ENCODE measurements around the gene PRKACB. TPM values are rescaled to one million over a fixed set of nuclear protein-coding genes. Genes with fewer than 3 reads are reported as not detected.
"Not testable (repeated sequence)": the region's sequence is repeated elsewhere in the genome, so short reads cannot be mapped to it uniquely, and the experiment has no call there.

PRKACB gene
- total and polyA plus RNA-seq, 2 of the 8 experiments (the other 6 are each of a cell fraction or from before 2014, with no cell fraction given): 7.8 to 31.0 TPM

DNA sequence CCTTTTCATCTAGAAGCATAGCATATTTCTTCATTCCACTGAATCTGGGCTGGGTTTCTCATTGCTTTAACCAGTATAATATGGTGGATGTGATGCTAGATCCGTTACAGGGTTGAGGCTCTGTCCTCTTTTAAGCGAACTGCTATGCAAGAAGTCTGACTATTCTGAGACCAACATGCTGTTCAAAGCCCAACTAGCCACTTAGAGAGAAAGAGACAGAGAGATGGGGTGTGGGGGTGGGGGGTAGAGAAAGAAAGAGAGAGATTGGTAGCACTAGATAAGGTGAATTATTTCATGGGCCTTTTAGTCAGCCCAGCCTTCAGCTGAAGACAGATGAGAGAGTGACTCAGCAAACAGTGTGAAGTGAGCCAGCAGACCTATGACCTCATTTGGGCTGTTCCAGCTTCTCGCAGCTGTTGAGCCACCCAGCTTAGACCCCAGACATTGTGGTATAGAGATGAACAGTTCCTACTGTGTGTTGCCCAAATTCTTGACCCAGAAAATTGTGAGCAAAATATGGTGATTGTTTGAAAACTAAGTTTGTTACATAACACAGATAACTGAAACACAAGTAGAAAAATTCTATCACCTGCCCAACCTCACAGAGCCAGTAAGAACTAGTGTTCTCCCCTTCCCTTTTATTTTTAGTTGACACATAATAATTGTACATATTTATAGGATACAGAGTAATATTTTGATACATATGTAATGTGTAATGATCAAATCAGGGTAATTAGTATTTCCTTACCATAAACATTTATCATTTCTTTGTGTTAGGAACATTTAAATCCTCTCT lies 40.7 kb upstream of the PRKACB start (continued):
- no peak for TF ChIP-seq TAF1 (IDR thresholded peaks at IDR 0.05; ENCODE audit: low read depth, low read length)
- TF ChIP-seq PHF8 (conservative IDR thresholded peaks at IDR 0.05; ENCODE audit: low read depth, low read length): no peak
- TF ChIP-seq POLR2AphosphoS5 (IDR thresholded peaks at IDR 0.05; ENCODE audit: low read depth, low read length): no peak
- TF ChIP-seq EP300 (IDR thresholded peaks at IDR 0.05; ENCODE audit: borderline replicate concordance in 1 of 2, low read depth in 2 of 2, low read length in 2 of 2): peak in 1 of 2 experiments; percentile 14; a peak in 1 of 3 replicates
- no peak for TF ChIP-seq RFX5 (IDR thresholded peaks at IDR 0.05; ENCODE audit: borderline replicate concordance, low read depth, low read length)

DNA sequence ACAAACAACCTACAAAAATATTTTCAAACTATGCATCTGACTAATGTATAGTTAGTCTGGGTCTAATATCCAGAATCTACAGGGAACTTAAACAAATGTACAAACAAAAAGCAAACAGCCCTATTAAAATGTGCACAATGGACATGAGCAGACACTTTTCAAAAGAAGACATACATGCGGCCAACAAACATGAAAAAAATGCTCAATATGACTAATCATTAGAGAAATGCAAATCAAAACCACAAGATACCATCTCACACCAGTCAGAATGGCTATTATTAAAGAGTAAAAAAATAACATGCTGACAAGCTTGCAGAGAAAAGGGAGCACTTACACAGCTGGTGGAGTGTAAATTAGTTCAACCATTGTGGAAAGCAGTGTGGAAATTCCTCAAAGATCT lies 36.5 kb upstream of the PRKACB start:
- H4K20me1 ChIP-seq (replicated peaks in 1 of 2; ENCODE audit: control insufficient read depth in 1 of 2, insufficient read depth in 2 of 2, low read length in 2 of 2); H3K27me3 ChIP-seq (replicated peaks in 1 of 4; ENCODE audit: control insufficient read depth in 3 of 4, extremely low read depth in 1 of 4, insufficient read depth in 3 of 4, low read length in 3 of 4); H3K56ac ChIP-seq (replicated peaks; ENCODE audit: insufficient read length, low read depth, low read length); H3K4me2 ChIP-seq (ENCODE audit: insufficient read depth in 1 of 2, low read depth in 2 of 2, low read length in 2 of 2); FAIRE-seq; H3K9ac ChIP-seq (replicated peaks in 1 of 4; ENCODE audit: extremely low read depth in 1 of 4, low read depth in 3 of 4, low read length in 3 of 4); H3K27ac ChIP-seq (ENCODE audit: low read depth, low read length); POLR2A ChIA-PET (ENCODE audit: partially characterized antibody); H3K4me3 ChIP-seq (ENCODE audit: extremely low read depth in 1 of 4, insufficient read depth in 2 of 4, low read depth in 3 of 4, low read length in 4 of 4); H3K18ac ChIP-seq (ENCODE audit: extremely low read depth, low read length); H3K36me3 ChIP-seq (ENCODE audit: control insufficient read depth in 2 of 4, insufficient read depth in 4 of 4, low read length in 3 of 4); H4K91ac ChIP-seq (replicated peaks; ENCODE audit: insufficient read length, low read length); H2BK12ac ChIP-seq (ENCODE audit: low read depth, low read length); H3K9me3 ChIP-seq (ENCODE audit: insufficient read depth in 2 of 2, low read depth in 1 of 2, low read length in 1 of 2); H3K4me1 ChIP-seq (replicated peaks in 1 of 4; ENCODE audit: control insufficient read depth in 3 of 4, insufficient read depth in 4 of 4, low read length in 3 of 4); H2BK120ac ChIP-seq (replicated peaks; ENCODE audit: low read depth, low read length); H2BK20ac ChIP-seq (ENCODE audit: low read length); H2BK5ac ChIP-seq (ENCODE audit: low read depth, low read length); H4K8ac ChIP-seq (ENCODE audit: extremely low read depth, insufficient read depth, low read length); DNase-seq (ENCODE audit: low read depth in 1 of 2, low spot score in 2 of 2); H3K23ac ChIP-seq (ENCODE audit: insufficient read length); H4K5ac ChIP-seq (ENCODE audit: insufficient read length, low read depth, low read length); H3K14ac ChIP-seq (ENCODE audit: insufficient read length); CTCF ChIA-PET (ENCODE audit: partially characterized antibody); H3K79me2 ChIP-seq (ENCODE audit: control insufficient read depth in 1 of 2, insufficient read depth in 2 of 2, low read length in 2 of 2); H2AFZ ChIP-seq (ENCODE audit: low read length); H2AK5ac ChIP-seq (ENCODE audit: low read depth, low read length); H3K79me1 ChIP-seq (ENCODE audit: low read depth, low read length); H3K4ac ChIP-seq (replicated peaks; ENCODE audit: insufficient read length, low read depth, low read length); H2BK15ac ChIP-seq (ENCODE audit: low read length); H3K23me2 ChIP-seq (ENCODE audit: low read depth, low read length): not testable (repeated sequence)
- 95% methylated on average over 1 of the region's 1 CpG; no CpG with 5 or more reads in 1 of the 2 experiments for WGBS, 2 experiments (ENCODE audit: extremely low coverage in 1 of 2, insufficient coverage in 1 of 2, insufficient read length in 1 of 2, insufficient replicate concordance in 2 of 2, low coverage in 1 of 2, low lambda C conversion rate in 2 of 2, missing lambda C conversion rate in 1 of 2)

Data from H1 (cell line).